CD4-positive, alpha-beta T cell (primary cell): Measurements from ENCODE around the gene AMELX. TPM values are rescaled to one million over a fixed set of nuclear protein-coding genes. Genes with fewer than 3 reads are reported as not detected.

Experiments used
- ATAC-seq: fragments of 200-7000 bp; cut with Tn5 transposase; one replicate; pipeline ENCODE4 v1.10.0; 2022; ENCODE audit warnings: mild to moderate bottlenecking; ENCODE audit not compliant: poor library complexity
- CTCF ChIA-PET: fragments of 350-600 bp; sonication (Branson Sonifier 250); formaldehyde crosslinking; loops from one replicate; lab custom pipeline; 2021; ENCODE audit warnings: antibody characterized with exemption, inconsistent platforms; lab: Charles Lee
- POLR2A ChIA-PET: fragments of 350-600 bp; sonication (Branson Sonifier 250); formaldehyde crosslinking; loops from one replicate; lab custom pipeline; 2021; ENCODE audit warnings: antibody characterized with exemption, inconsistent platforms; lab: Charles Lee
- DNase-seq, 14 experiments: peaks; one replicate each; pipeline ENCODE4 v3.0.0-alpha.2; 2013 to 2020; ENCODE audit warnings: mixed read lengths in 2 of 14
- H3K27ac ChIP-seq, 2 donors: one replicate each; pipeline versions ENCODE4 v1.5.1 to v1.7.0; 2013; ENCODE audit warnings: low read length in 2 of 2, low read depth in 1 of 2, mild to moderate bottlenecking in 1 of 2
- H3K27me3 ChIP-seq, 2 experiments: 1 replicate in 1 of 2; 2 replicates in 1 of 2; pipeline versions ENCODE4 v1.6.1 to v1.7.0; 2013; ENCODE audit warnings: low read length in 2 of 2, control low read depth in 1 of 2, mild to moderate bottlenecking in 1 of 2, moderate library complexity in 1 of 2; ENCODE audit not compliant: insufficient read depth in 2 of 2, control insufficient read depth in 1 of 2
- H3K36me3 ChIP-seq: one replicate; pipeline ENCODE4 v1.6.1; 2013; ENCODE audit warnings: low read length, control low read depth; ENCODE audit not compliant: insufficient read depth
- H3K4me1 ChIP-seq: one replicate; pipeline ENCODE4 v1.6.1; 2013; ENCODE audit warnings: low read length, control low read depth; ENCODE audit not compliant: insufficient read depth
- H3K4me3 ChIP-seq: one replicate; pipeline ENCODE4 v1.5.1; 2013; ENCODE audit warnings: mild to moderate bottlenecking, low read length, moderate library complexity
- H3K9me3 ChIP-seq, 2 experiments: 1 replicate in 1 of 2; 2 replicates in 1 of 2; pipeline versions ENCODE4 v1.6.1 to v1.7.0; 2013; ENCODE audit warnings: low read length in 2 of 2, mild to moderate bottlenecking in 2 of 2, control low read depth in 1 of 2, moderate library complexity in 1 of 2; ENCODE audit not compliant: control insufficient read depth in 1 of 2, insufficient read depth in 1 of 2
- H3K27ac Mint-ChIP-seq: one replicate; pipeline ENCODE4 v1.8.0; 2020; ENCODE audit warnings: mixed read lengths
- H3K27me3 Mint-ChIP-seq: one replicate; pipeline ENCODE4 v1.8.0; 2021; ENCODE audit warnings: mixed read lengths
- H3K36me3 Mint-ChIP-seq: one replicate; pipeline ENCODE4 v1.8.0; 2021; ENCODE audit warnings: low read depth, mixed read lengths
- H3K4me1 Mint-ChIP-seq: one replicate; pipeline ENCODE4 v1.8.0; 2021; ENCODE audit warnings: low read depth, mixed read lengths
- H3K4me3 Mint-ChIP-seq: one replicate; pipeline ENCODE4 v1.8.0; 2020; ENCODE audit warnings: mild to moderate bottlenecking, mixed read lengths
- H3K9me3 Mint-ChIP-seq: one replicate; pipeline ENCODE4 v1.8.0; 2020; ENCODE audit warnings: mixed read lengths
- CTCF ChIP-seq: fragments of 200-600 bp; IDR thresholded peaks from one replicate; pipeline ENCODE4 v1.8.0; 2022; ENCODE audit warnings: antibody characterized with exemption, mild to moderate bottlenecking
- intact Hi-C, 2 experiments: fragments of 100-400 bp; cut with DNase I in 1 of 2; cut with micrococcal nuclease in 1 of 2; formaldehyde crosslinking; loops; one replicate each; pipeline versions ENCODE4 v1.15.1 to v1.9.0; 2023 to 2025; cut with DNase I, micrococcal nuclease
- microRNA-seq: library from miRNA; unstranded; fragments of <30 nt; microRNA quantifications from one replicate; pipeline ENCODE4 v1.2.0, GENCODE V29; 2021; ENCODE audit warnings: borderline microRNAs expressed, borderline replicate concordance
- total RNA-seq, 174 experiments: library from RNA in 2 of 174; stranded (reverse) in 2 of 174; gene quantifications; one replicate each; pipeline ENCODE4 v1.2.3 and lab custom pipeline; 2021 to 2026

Gene AMELX
- total RNA-seq, 2 experiments from 2014 or later: not detected

GRCh38 chrX:11349661-11350337 lies 56.6 kb downstream of the AMELX start:
- POLR2A ChIA-PET: no interaction called here
- no peak for TF ChIP-seq CTCF
- Histone ChIP-seq H3K9me3 (no peaks in the 10 kb centered on the region), H3K27ac (no peak overlapping the region), H3K27me3 (no peaks in the 10 kb centered on the region), H3K4me3 (no peak overlapping the region), H3K4me1 (no peaks in the 10 kb centered on the region), H3K36me3 (no peaks in the 10 kb centered on the region)
- no peaks in the 10 kb centered on the region for H3K4me1 Mint-ChIP-seq
- CTCF ChIA-PET: no interaction called here
- H3K36me3 Mint-ChIP-seq: no peaks in the 10 kb centered on the region
- DNase-seq: no peak
- H3K27me3 Mint-ChIP-seq: no peaks in the 10 kb centered on the region
- no peak overlapping the region for H3K27ac Mint-ChIP-seq
- no peaks in the 10 kb centered on the region for H3K9me3 Mint-ChIP-seq
- intact Hi-C loops: no loop called here
- no peak for ATAC-seq
- no peak overlapping the region for H3K4me3 Mint-ChIP-seq

Small RNA genes within 50 kb of the gene (microRNA-seq; reads per million reads assigned to microRNA genes)
- gene MIR548AX: not detected

Other genes with a start within 250 kb of the AMELX start
- 1 to 10 TPM; 7.3 to 7.7 TPM for gene HCCS, start 182.1 kb upstream of the AMELX start, total RNA-seq